Measurements from ENCODE around the gene TMEM258. TPM values are rescaled to one million over a fixed set of nuclear protein-coding genes. Genes with fewer than 3 reads are reported as not detected.

TMEM258 gene
- total and polyA plus RNA-seq, 9 of the 15 experiments (the other 6 are each of a cell fraction or from before 2014, with no cell fraction given), result 97.2 to 856 (median 231) TPM

DNA sequence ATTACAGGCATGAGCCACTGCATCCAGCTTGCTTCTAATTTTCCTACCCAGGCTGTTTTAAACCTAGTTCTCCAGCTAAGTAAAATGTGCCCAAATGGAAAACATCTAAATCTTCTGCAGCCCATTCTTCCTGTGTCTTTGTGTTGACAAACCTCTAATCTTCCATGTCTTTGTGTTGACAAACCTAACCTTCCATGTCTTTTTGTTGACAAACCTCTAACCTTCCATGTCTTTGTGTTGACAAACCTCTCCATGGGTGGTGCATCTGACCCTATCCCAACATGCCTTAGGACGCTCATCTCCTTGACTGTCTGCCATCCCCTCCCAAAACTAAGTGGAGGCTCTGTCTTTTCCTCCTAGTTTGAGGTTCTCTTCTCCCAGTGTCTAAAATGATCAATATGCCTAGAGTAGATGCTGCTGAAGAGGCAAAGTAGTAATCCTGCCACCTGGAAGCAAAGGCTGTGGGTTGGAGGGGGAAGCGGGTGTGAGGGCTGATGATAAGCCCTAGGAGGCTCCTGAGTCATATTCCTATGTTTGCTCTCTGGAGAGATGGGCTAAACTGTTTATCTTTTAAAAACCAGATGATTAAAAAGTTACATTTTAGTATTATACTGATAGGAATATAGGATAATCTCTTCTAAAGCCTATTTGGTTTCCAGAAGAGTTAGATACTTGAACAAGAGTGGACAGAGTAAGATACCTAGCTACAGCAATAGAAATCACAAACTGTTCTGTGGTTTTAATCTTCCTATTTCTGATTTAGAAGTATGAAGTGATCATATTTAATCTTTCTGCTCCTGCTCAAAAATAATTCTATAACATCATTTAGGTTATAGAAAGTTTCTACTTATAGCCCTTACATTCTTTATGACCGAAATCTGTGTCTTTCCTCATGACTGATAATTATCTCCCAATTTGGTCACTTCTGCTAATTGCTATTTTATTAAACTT lies 8.2 kb upstream of the TMEM258 start (continued):
- TF ChIP-seq ZBED1 (IDR thresholded peaks at IDR 0.05), result 0 out of 2 replicates have a peak, but pooled peaks have one; percentile 74
- TF ChIP-seq, protein P1, sequence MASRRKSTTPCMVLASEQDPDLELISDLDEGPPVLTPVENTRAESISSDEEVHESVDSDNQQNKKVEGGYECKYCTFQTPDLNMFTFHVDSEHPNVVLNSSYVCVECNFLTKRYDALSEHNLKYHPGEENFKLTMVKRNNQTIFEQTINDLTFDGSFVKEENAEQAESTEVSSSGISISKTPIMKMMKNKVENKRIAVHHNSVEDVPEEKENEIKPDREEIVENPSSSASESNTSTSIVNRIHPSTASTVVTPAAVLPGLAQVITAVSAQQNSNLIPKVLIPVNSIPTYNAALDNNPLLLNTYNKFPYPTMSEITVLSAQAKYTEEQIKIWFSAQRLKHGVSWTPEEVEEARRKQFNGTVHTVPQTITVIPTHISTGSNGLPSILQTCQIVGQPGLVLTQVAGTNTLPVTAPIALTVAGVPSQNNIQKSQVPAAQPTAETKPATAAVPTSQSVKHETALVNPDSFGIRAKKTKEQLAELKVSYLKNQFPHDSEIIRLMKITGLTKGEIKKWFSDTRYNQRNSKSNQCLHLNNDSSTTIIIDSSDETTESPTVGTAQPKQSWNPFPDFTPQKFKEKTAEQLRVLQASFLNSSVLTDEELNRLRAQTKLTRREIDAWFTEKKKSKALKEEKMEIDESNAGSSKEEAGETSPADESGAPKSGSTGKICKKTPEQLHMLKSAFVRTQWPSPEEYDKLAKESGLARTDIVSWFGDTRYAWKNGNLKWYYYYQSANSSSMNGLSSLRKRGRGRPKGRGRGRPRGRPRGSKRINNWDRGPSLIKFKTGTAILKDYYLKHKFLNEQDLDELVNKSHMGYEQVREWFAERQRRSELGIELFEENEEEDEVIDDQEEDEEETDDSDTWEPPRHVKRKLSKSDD (conservative IDR thresholded peaks at IDR 0.05; ENCODE audit: low read length), result no peak
- peak; percentile 97 for TF ChIP-seq FOSL1 (tag; conservative IDR thresholded peaks at IDR 0.05)
- TF ChIP-seq SMAD4 (CRISPR knock-in tag; conservative IDR thresholded peaks at IDR 0.05), result no peak
- peak; percentile 24; the same call in 1 of the 2 replicates for TF ChIP-seq MAFG (tag; conservative IDR thresholded peaks at IDR 0.05)
- TF ChIP-seq, protein P2, sequence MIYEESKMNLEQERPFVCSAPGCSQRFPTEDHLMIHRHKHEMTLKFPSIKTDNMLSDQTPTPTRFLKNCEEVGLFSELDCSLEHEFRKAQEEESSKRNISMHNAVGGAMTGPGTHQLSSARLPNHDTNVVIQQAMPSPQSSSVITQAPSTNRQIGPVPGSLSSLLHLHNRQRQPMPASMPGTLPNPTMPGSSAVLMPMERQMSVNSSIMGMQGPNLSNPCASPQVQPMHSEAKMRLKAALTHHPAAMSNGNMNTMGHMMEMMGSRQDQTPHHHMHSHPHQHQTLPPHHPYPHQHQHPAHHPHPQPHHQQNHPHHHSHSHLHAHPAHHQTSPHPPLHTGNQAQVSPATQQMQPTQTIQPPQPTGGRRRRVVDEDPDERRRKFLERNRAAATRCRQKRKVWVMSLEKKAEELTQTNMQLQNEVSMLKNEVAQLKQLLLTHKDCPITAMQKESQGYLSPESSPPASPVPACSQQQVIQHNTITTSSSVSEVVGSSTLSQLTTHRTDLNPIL (CRISPR knock-in tag; IDR thresholded peaks at IDR 0.05), result no peak
- peak; percentile 85 to 88 for TF ChIP-seq KDM1A (IDR thresholded peaks at IDR 0.05)
- no peak for TF ChIP-seq CHD4 (IDR thresholded peaks at IDR 0.05; ENCODE audit: insufficient read depth, insufficient replicate concordance, low read depth, low read length, poor library complexity, severe bottlenecking)
- no peak for TF ChIP-seq ZNF695 (CRISPR knock-in tag; IDR thresholded peaks at IDR 0.05)
- TF ChIP-seq, protein P3, sequence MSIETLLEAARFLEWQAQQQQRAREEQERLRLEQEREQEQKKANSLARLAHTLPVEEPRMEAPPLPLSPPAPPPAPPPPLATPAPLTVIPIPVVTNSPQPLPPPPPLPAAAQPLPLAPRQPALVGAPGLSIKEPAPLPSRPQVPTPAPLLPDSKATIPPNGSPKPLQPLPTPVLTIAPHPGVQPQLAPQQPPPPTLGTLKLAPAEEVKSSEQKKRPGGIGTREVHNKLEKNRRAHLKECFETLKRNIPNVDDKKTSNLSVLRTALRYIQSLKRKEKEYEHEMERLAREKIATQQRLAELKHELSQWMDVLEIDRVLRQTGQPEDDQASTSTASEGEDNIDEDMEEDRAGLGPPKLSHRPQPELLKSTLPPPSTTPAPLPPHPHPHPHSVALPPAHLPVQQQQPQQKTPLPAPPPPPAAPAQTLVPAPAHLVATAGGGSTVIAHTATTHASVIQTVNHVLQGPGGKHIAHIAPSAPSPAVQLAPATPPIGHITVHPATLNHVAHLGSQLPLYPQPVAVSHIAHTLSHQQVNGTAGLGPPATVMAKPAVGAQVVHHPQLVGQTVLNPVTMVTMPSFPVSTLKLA (conservative IDR thresholded peaks at IDR 0.05), result peak in 1 of 2 experiments; percentile 47; a peak in 1 of 4 replicates
- TF ChIP-seq, protein P4, sequence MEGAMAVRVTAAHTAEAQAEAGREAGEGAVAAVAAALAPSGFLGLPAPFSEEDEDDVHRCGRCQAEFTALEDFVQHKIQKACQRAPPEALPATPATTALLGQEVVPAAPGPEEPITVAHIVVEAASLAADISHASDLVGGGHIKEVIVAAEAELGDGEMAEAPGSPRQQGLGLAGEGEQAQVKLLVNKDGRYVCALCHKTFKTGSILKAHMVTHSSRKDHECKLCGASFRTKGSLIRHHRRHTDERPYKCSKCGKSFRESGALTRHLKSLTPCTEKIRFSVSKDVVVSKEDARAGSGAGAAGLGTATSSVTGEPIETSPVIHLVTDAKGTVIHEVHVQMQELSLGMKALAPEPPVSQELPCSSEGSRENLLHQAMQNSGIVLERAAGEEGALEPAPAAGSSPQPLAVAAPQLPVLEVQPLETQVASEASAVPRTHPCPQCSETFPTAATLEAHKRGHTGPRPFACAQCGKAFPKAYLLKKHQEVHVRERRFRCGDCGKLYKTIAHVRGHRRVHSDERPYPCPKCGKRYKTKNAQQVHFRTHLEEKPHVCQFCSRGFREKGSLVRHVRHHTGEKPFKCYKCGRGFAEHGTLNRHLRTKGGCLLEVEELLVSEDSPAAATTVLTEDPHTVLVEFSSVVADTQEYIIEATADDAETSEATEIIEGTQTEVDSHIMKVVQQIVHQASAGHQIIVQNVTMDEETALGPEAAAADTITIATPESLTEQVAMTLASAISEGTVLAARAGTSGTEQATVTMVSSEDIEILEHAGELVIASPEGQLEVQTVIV (CRISPR knock-in tag; IDR thresholded peaks at IDR 0.05; ENCODE audit: borderline replicate concordance), result no peak
- TF ChIP-seq ZNF121 (CRISPR knock-in tag; conservative IDR thresholded peaks at IDR 0.05), result no peak
- TF ChIP-seq YY1 (IDR thresholded peaks at IDR 0.05; ENCODE audit: borderline replicate concordance in 1 of 3, control insufficient read depth in 1 of 3, extremely low read depth in 1 of 3, insufficient read depth in 3 of 3, insufficient read length in 1 of 3, insufficient replicate concordance in 2 of 3, low read depth in 1 of 3, low read length in 2 of 3), result no peak
- no peak for TF ChIP-seq PPARD (CRISPR knock-in tag; IDR thresholded peaks at IDR 0.05)
- TF ChIP-seq TSC22D4 (tag; IDR thresholded peaks at IDR 0.05), result no peak

All from K562 (cell line).